GM12801 (cell line): ENCODE measurements around the gene KLHL8.

Experiments used
- TF ChIP-seq, protein P1 (sequence below): IDR thresholded peaks from one replicate; pipeline ENCODE4 v1.5.1; 2011; ENCODE audit warnings: control low read depth; ENCODE audit not compliant: insufficient read length; ENCODE audit errors: extremely low read depth

KLHL8 gene

DNA sequence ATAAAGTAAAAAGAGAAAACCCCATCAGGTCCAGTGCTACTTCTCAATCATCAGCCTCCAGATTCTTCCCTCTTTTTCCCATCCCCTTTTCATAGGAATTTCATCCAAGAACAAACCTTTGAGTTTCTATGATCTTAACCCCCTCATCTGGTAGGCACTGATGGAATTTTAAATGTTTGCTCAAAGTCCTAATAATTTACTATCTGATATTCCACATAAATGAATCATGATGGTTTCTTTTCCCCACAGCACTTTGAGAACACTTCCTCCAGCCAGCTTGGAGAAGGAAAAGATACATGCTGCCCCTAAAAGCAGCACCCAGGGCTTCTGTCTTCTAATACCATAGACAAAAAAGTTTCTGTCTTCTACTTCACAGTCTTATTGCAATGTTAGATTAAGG, 19.4 kb upstream of the KLHL8 start:
- TF ChIP-seq, protein P1, sequence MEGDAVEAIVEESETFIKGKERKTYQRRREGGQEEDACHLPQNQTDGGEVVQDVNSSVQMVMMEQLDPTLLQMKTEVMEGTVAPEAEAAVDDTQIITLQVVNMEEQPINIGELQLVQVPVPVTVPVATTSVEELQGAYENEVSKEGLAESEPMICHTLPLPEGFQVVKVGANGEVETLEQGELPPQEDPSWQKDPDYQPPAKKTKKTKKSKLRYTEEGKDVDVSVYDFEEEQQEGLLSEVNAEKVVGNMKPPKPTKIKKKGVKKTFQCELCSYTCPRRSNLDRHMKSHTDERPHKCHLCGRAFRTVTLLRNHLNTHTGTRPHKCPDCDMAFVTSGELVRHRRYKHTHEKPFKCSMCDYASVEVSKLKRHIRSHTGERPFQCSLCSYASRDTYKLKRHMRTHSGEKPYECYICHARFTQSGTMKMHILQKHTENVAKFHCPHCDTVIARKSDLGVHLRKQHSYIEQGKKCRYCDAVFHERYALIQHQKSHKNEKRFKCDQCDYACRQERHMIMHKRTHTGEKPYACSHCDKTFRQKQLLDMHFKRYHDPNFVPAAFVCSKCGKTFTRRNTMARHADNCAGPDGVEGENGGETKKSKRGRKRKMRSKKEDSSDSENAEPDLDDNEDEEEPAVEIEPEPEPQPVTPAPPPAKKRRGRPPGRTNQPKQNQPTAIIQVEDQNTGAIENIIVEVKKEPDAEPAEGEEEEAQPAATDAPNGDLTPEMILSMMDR = no peak

DNA sequence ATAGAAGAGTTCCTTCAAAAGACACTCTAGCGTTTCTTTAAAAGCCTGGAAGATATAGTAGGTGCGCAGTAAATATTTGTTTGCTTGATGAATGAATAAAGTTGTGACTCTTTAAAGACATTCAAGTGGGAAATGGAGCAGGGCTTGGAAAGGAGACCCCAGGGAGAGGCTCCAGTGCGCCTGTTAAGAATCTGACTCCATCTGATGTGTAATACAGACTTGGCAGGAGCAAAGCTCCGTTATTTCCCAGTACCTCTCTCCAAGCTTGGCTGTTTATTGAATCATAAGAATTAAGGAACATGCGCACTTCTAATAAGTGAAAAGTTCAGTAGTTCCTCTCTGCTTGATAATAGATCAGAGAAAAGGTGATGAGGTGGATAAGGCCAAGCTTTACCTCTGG, 18.8 kb upstream of the KLHL8 start:
- TF ChIP-seq, protein P1 = no peak

DNA sequence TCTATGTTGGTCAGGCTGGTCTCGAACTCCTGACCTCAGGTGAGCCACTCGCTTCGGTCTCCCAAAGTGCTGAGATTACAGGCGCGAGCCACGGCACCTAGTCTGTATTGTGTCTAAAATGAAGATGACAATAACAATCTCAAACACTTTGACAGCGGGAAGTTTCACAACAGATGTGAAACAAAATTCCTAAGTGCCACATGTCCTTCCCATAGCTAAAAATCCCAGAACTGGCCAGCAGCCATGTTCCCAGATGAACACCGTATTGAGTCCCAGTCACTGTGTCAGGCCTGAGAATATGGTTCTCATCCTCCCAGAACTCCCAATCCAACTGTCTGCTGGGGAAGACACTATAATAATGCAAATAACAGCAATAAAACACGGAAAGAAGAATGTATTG, 16.4 kb upstream of the KLHL8 start:
- TF ChIP-seq, protein P1 = no peak

DNA sequence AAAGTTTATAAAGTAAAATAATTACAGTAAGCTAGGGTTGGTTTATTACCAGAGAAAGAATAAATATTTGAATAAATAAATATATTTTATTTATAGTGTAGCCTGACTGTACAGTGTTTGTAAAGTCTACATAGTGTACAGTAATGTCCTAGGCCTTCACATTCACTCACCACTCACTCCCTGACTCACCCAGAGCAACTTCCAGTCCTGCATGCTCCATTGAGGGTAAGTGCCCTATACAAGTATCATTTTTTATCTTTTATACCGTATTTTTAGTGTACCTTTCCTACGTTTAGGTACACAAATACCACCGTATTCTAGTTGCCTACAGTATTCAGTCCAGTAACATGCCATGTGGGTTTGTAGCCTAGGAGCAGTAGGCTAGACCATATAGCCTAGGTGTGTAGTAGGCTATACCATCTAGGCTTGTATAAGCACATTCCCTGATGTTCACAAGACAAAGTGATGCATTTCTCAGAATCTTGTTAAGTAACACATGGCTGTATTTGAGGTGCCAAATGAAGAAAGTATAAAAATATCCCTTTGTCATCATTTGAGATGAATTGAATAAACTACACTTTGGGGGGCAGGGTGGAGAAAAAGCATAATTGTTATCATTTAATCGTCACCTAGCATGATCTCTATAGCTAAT, 14.7 kb upstream of the KLHL8 start:
- TF ChIP-seq, protein P1 = no peak

DNA sequence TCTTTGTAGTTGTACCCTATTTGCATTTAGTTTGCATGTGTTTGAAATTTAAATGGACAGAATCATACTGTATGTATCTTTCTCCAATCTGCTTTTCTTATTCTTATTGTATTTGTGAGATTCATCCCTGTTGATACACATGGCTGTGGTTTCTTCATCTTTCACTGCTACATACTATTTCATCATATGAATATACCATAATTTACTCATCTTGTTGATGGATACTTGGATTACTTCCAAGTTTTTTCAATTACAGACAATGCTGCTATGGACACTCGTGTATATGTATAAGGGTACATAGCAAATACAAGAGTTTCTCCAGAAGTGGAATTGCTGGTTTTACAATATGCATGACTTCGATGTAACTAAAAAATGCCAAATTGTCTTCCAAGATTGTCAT, 11.8 kb upstream of the KLHL8 start:
- TF ChIP-seq, protein P1 = no peak

DNA sequence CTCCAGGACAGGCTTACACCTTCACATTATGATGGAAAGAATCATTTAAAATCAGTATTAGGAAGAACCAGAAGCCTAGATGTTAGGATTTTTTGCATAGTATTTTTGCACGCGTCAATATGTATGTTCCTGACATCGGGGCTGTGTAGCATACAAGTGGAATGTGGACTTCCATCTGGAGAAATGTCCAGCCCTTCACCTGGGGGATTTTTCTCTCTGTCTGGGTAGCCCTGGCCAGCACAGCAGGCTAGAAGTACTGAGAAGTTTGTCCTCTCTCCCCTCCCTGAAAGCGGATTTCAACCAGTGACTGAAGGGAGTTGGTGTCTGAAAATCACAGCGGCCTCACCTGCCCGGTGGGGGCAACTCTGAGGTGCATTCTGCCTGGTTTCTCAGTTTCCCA, 10.4 kb upstream of the KLHL8 start:
- TF ChIP-seq, protein P1 = no peak

DNA sequence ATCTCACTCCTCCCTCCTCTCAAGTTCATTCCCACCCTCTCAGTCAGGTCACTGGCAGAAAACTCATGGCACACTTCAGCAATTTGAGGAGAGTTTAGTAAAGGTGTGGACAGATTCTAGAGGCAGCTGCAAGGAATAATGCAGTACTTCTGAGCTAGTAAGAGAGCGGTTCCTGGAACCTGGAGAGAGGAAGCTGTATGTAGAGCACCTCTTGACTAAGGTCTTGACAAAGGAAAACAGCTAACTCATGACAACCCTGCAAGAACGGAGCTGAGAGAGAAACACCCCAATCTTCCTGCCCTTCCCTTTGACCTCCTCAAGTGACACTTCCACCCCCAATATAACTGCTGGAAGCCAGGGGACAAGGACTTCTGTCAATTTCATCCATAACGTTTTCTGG, 9.6 kb upstream of the KLHL8 start:
- TF ChIP-seq, protein P1 = no peak
